ENCODE measurements around the gene CNTN6. TPM values are rescaled to one million over a fixed set of nuclear protein-coding genes. Genes with fewer than 3 reads are reported as not detected.

Gene CNTN6
- total RNA-seq, 1 experiment from 2014 or later = not detected

GRCh38 chr3:1446531-1446930 lies 353.7 kb downstream of the CNTN6 start:
- no peak for TF ChIP-seq NR2C2 (CRISPR knock-in tag; IDR thresholded peaks at IDR 0.05)
- TF ChIP-seq TCF7 (CRISPR knock-in tag; IDR thresholded peaks at IDR 0.05; ENCODE audit: low read depth) = no peak
- TF ChIP-seq, protein P1, sequence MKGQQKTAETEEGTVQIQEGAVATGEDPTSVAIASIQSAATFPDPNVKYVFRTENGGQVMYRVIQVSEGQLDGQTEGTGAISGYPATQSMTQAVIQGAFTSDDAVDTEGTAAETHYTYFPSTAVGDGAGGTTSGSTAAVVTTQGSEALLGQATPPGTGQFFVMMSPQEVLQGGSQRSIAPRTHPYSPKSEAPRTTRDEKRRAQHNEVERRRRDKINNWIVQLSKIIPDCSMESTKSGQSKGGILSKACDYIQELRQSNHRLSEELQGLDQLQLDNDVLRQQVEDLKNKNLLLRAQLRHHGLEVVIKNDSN (CRISPR knock-in tag; IDR thresholded peaks at IDR 0.05) = no peak
- no peak for TF ChIP-seq ELF4 (CRISPR knock-in tag; IDR thresholded peaks at IDR 0.05; ENCODE audit: low read depth)
- TF ChIP-seq, protein P2, sequence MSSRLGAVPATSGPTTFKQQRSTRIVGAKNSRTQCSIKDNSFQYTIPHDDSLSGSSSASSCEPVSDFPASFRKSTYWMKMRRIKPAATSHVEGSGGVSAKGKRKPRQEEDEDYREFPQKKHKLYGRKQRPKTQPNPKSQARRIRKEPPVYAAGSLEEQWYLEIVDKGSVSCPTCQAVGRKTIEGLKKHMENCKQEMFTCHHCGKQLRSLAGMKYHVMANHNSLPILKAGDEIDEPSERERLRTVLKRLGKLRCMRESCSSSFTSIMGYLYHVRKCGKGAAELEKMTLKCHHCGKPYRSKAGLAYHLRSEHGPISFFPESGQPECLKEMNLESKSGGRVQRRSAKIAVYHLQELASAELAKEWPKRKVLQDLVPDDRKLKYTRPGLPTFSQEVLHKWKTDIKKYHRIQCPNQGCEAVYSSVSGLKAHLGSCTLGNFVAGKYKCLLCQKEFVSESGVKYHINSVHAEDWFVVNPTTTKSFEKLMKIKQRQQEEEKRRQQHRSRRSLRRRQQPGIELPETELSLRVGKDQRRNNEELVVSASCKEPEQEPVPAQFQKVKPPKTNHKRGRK (CRISPR knock-in tag; IDR thresholded peaks at IDR 0.05; ENCODE audit: borderline replicate concordance) = no peak
- TF ChIP-seq CREM (CRISPR knock-in tag; IDR thresholded peaks at IDR 0.05) = no peak
- no peak for TF ChIP-seq ZNF396 (CRISPR knock-in tag; IDR thresholded peaks at IDR 0.05; ENCODE audit: borderline replicate concordance)
- TF ChIP-seq, protein P3, sequence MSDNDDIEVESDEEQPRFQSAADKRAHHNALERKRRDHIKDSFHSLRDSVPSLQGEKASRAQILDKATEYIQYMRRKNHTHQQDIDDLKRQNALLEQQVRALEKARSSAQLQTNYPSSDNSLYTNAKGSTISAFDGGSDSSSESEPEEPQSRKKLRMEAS (CRISPR knock-in tag; IDR thresholded peaks at IDR 0.05) = no peak
- TF ChIP-seq ZNF416 (CRISPR knock-in tag; IDR thresholded peaks at IDR 0.05) = no peak
- TF ChIP-seq, protein P4, sequence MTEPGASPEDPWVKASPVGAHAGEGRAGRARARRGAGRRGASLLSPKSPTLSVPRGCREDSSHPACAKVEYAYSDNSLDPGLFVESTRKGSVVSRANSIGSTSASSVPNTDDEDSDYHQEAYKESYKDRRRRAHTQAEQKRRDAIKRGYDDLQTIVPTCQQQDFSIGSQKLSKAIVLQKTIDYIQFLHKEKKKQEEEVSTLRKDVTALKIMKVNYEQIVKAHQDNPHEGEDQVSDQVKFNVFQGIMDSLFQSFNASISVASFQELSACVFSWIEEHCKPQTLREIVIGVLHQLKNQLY (CRISPR knock-in tag; IDR thresholded peaks at IDR 0.05) = no peak
- TF ChIP-seq, protein P5, sequence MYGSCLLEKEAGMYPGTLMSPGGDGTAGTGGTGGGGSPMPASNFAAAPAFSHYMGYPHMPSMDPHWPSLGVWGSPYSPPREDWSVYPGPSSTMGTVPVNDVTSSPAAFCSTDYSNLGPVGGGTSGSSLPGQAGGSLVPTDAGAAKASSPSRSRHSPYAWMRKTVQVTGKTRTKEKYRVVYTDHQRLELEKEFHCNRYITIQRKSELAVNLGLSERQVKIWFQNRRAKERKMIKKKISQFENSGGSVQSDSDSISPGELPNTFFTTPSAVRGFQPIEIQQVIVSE (CRISPR knock-in tag; IDR thresholded peaks at IDR 0.05; ENCODE audit: borderline replicate concordance) = no peak
- no peak for TF ChIP-seq ATF1 (CRISPR knock-in tag; IDR thresholded peaks at IDR 0.05)
- no peak for TF ChIP-seq ZNF232 (CRISPR knock-in tag; IDR thresholded peaks at IDR 0.05)
- TF ChIP-seq, protein P6, sequence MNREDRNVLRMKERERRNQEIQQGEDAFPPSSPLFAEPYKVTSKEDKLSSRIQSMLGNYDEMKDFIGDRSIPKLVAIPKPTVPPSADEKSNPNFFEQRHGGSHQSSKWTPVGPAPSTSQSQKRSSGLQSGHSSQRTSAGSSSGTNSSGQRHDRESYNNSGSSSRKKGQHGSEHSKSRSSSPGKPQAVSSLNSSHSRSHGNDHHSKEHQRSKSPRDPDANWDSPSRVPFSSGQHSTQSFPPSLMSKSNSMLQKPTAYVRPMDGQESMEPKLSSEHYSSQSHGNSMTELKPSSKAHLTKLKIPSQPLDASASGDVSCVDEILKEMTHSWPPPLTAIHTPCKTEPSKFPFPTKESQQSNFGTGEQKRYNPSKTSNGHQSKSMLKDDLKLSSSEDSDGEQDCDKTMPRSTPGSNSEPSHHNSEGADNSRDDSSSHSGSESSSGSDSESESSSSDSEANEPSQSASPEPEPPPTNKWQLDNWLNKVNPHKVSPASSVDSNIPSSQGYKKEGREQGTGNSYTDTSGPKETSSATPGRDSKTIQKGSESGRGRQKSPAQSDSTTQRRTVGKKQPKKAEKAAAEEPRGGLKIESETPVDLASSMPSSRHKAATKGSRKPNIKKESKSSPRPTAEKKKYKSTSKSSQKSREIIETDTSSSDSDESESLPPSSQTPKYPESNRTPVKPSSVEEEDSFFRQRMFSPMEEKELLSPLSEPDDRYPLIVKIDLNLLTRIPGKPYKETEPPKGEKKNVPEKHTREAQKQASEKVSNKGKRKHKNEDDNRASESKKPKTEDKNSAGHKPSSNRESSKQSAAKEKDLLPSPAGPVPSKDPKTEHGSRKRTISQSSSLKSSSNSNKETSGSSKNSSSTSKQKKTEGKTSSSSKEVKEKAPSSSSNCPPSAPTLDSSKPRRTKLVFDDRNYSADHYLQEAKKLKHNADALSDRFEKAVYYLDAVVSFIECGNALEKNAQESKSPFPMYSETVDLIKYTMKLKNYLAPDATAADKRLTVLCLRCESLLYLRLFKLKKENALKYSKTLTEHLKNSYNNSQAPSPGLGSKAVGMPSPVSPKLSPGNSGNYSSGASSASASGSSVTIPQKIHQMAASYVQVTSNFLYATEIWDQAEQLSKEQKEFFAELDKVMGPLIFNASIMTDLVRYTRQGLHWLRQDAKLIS (CRISPR knock-in tag; IDR thresholded peaks at IDR 0.05; ENCODE audit: borderline replicate concordance) = no peak
- TF ChIP-seq FOXP1 (CRISPR knock-in tag; IDR thresholded peaks at IDR 0.05; ENCODE audit: borderline replicate concordance) = no peak
- CTCF ChIA-PET = no interaction called here
- ATAC-seq (no peak), DNase-seq (ENCODE audit: low spot score) (no peak)
- Mint-ChIP-seq H3K36me3 (peaks cover 65% of the 10 kb centered on the region), H3K9me3 (peaks cover 89% of the 10 kb centered on the region), H3K4me1 (no peaks in the 10 kb centered on the region), H3K4me3 (no peak overlapping the region), H3K27ac (no peak overlapping the region), H3K27me3 (ENCODE audit: low read depth) (peaks cover 3% of the 10 kb centered on the region)
- POLR2A ChIA-PET = no interaction called here

DNA sequence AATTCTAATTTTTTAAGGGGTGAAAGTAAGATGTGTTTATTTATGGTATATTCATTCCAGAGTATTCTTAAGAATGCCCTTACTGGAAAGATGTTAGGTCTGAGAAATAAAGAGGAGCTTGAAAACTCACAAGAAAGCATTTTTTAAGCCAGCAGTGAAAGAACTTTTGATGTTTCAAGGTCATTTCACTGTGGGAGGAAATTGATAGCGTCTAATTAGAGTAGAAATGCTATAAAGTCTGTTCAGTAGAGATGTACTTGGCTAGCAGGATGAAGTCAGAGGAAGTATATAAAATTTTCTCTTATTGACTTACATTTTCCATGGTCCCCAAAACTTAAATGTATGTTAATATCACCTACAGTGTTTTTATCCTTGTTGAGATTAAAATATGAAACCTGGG lies 354.6 kb downstream of the CNTN6 start:
- ATAC-seq (no peak), DNase-seq (ENCODE audit: low spot score) (no peak)
- H3K4me1 Mint-ChIP-seq = no peaks in the 10 kb centered on the region
- H3K27me3 Mint-ChIP-seq (ENCODE audit: low read depth) = peaks cover 3% of the 10 kb centered on the region
- CTCF ChIA-PET = no interaction called here
- peaks cover 70% of the 10 kb centered on the region for H3K36me3 Mint-ChIP-seq
- H3K4me3 Mint-ChIP-seq = no peak overlapping the region
- H3K27ac Mint-ChIP-seq = no peak overlapping the region
- H3K9me3 Mint-ChIP-seq = peaks cover 90% of the 10 kb centered on the region
- POLR2A ChIA-PET = no interaction called here
- no peak for TF ChIP-seq ARID4B (CRISPR knock-in tag; IDR thresholded peaks at IDR 0.05; ENCODE audit: borderline replicate concordance)
- no peak for TF ChIP-seq CREM (CRISPR knock-in tag; IDR thresholded peaks at IDR 0.05)
- TF ChIP-seq, protein P7, sequence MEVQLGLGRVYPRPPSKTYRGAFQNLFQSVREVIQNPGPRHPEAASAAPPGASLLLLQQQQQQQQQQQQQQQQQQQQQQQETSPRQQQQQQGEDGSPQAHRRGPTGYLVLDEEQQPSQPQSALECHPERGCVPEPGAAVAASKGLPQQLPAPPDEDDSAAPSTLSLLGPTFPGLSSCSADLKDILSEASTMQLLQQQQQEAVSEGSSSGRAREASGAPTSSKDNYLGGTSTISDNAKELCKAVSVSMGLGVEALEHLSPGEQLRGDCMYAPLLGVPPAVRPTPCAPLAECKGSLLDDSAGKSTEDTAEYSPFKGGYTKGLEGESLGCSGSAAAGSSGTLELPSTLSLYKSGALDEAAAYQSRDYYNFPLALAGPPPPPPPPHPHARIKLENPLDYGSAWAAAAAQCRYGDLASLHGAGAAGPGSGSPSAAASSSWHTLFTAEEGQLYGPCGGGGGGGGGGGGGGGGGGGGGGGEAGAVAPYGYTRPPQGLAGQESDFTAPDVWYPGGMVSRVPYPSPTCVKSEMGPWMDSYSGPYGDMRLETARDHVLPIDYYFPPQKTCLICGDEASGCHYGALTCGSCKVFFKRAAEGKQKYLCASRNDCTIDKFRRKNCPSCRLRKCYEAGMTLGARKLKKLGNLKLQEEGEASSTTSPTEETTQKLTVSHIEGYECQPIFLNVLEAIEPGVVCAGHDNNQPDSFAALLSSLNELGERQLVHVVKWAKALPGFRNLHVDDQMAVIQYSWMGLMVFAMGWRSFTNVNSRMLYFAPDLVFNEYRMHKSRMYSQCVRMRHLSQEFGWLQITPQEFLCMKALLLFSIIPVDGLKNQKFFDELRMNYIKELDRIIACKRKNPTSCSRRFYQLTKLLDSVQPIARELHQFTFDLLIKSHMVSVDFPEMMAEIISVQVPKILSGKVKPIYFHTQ (CRISPR knock-in tag; IDR thresholded peaks at IDR 0.05) = no peak
- no peak for TF ChIP-seq E2F5 (CRISPR knock-in tag; IDR thresholded peaks at IDR 0.05)
- TF ChIP-seq ETV6 (CRISPR knock-in tag; IDR thresholded peaks at IDR 0.05) = no peak
